Right lobe of liver (tissue), 6 donors: ENCODE data around the gene PXK. TPM values are rescaled to one million over a fixed set of nuclear protein-coding genes. Genes with fewer than 3 reads are reported as not detected.
A peak's percentile ranks its signal among the peaks of the same experiment; 100 is the strongest.

Experiments used
- ATAC-seq, 4 donors: fragments of 200-7000 bp; cut with Tn5 transposase; one replicate each; pipeline ENCODE4 v1.9.1; 2020; ENCODE audit warnings: mild to moderate bottlenecking in 4 of 4, moderate library complexity in 4 of 4
- DNase-seq, 3 donors: peaks; one replicate each; pipeline ENCODE4 v3.0.0-alpha.2; 2020
- H3K27ac ChIP-seq, 3 donors: fragments of 200-600 bp; one replicate each; pipeline ENCODE4 v1.8.0; 2022
- H3K27me3 ChIP-seq, 2 donors: fragments of 200-600 bp; one replicate each; pipeline ENCODE4 v1.8.0; 2022
- H3K36me3 ChIP-seq, 4 donors: fragments of 200-600 bp; sonication (generic) in 1 of 4; one replicate each; pipeline versions ENCODE4 v1.5.1 to v1.8.0; 2017 to 2022; ENCODE audit warnings: control low read depth in 1 of 4
- H3K4me1 ChIP-seq, 4 donors: fragments of 200-600 bp; sonication (generic) in 1 of 4; one replicate each; pipeline versions ENCODE4 v1.5.1 to v1.8.0; 2017 to 2022; ENCODE audit warnings: control low read depth in 1 of 4
- H3K4me3 ChIP-seq, 3 donors: fragments of 200-600 bp; one replicate each; pipeline ENCODE4 v1.8.0; 2022
- H3K9me3 ChIP-seq, 4 donors: fragments of 200-600 bp; sonication (generic) in 1 of 4; one replicate each; pipeline versions ENCODE4 v1.5.1 to v1.8.0; 2017 to 2022; ENCODE audit warnings: control low read depth in 1 of 4
- CTCF ChIP-seq, 4 donors: fragments of 200-600 bp in 3 of 4; fragments of 450-650 bp in 1 of 4; IDR thresholded peaks; one replicate each; pipeline versions ENCODE4 v1.5.1 to v1.8.0; 2016 to 2022; ENCODE audit warnings: antibody characterized with exemption in 4 of 4, mild to moderate bottlenecking in 2 of 4
- POLR2A ChIP-seq: fragments of 450-650 bp; IDR thresholded peaks from one replicate; pipeline ENCODE4 v1.6.1; 2017; ENCODE audit warnings: antibody characterized with exemption, mild to moderate bottlenecking
- WGBS: methylation state at CpG from one replicate; pipeline ENCODE4 v1.1.6; 2018; ENCODE audit warnings: low coverage, low lambda C conversion rate; ENCODE audit not compliant: insufficient coverage; ENCODE audit errors: missing lambda C conversion rate; 5-methylcytosine and 5-hydroxymethylcytosine counted together
- intact Hi-C, 2 donors: fragments of 100-400 bp; cut with DNase I; formaldehyde crosslinking; loops; one replicate each; pipeline versions ENCODE4 v1.11.2 to v1.14.1; 2022
- total RNA-seq, 6 experiments: library from RNA; depleted of rRNA in 2 of 6; stranded (reverse); fragments of >200 nt in 2 of 6; fragmentation: NEBNext Ultra II Directional in 3 of 6; extraction: Animal tissue kit (Norgen Biotek cat#: 25700) in 3 of 6; gene quantifications; one replicate each; pipeline versions ENCODE4 v1.1.0 to v1.2.4, GENCODE V29; 2016 to 2023
- donor health status: DM: no; HTN: yes; CAD: no.
- donor health status: DM: no; HTN: no; CAD: no.
- donor health status: DM: no; HTN: no; CAD: no.
- donor health status: DM: no; HTN: yes; CAD: no.
- donor health status: DM: no; HTN: yes; CAD: no.

PXK gene
- total RNA-seq, 6 experiments from 2014 or later = 6.6 to 19.4 (median 9.6) TPM

GRCh38 chr3:58321791-58322190 lies 10.9 kb upstream of the PXK start:
- ATAC-seq (no peak), DNase-seq (no peak)
- peaks cover 0 to 16% (median 8%) of the 10 kb centered on the region in 4 donors for H3K4me1 ChIP-seq
- peaks cover 0 to 17% (median 8%) of the 10 kb centered on the region in 4 donors for H3K36me3 ChIP-seq
- H3K9me3 ChIP-seq = no peaks in the 10 kb centered on the region
- WGBS = 87% methylated on average over 2 of the region's 7 CpGs
- no peak overlapping the region for H3K27ac ChIP-seq
- no peak for TF ChIP-seq POLR2A
- TF ChIP-seq CTCF (IDR thresholded peaks at IDR 0.05) = no peak
- H3K27me3 ChIP-seq = no peaks in the 10 kb centered on the region
- intact Hi-C loops = no loop called here
- no peak overlapping the region for H3K4me3 ChIP-seq

- Histone ChIP-seq H3K27ac (no peak overlapping the region), H3K27me3 (no peaks in the 10 kb centered on the region), H3K4me3 (no peak overlapping the region), H3K9me3 (no peaks in the 10 kb centered on the region), H3K4me1 (peaks cover 0 to 16% (median 8%) of the 10 kb centered on the region in 4 donors), H3K36me3 (peaks cover 0 to 7% (median 3%) of the 10 kb centered on the region in 4 donors)
- intact Hi-C loops = no loop called here
- peak; percentile 69 to 78 (median 76) for ATAC-seq
- 15% methylated on average over 1 of the region's 1 CpG for WGBS
- DNase-seq = no peak
- TF ChIP-seq CTCF (IDR thresholded peaks at IDR 0.05) (no peak), POLR2A (no peak)
Observed at GRCh38 chr3:58322793-58323192, 9.9 kb upstream of the PXK start.

- Histone ChIP-seq H3K4me3 (no peak overlapping the region), H3K27me3 (no peaks in the 10 kb centered on the region), H3K9me3 (no peaks in the 10 kb centered on the region), H3K36me3 (peaks cover 0 to 5% (median under 1%) of the 10 kb centered on the region in 4 donors), H3K27ac (no peak overlapping the region), H3K4me1 (peaks cover 0 to 16% (median 6%) of the 10 kb centered on the region in 4 donors)
- TF ChIP-seq POLR2A (no peak), CTCF (IDR thresholded peaks at IDR 0.05) (no peak)
- intact Hi-C loops = no loop called here
- DNase-seq (no peak), ATAC-seq (no peak)
- 80% methylated on average over 3 of the region's 3 CpGs for WGBS
Observed at GRCh38 chr3:58323529-58324390, 8.9 kb upstream of the PXK start.

GRCh38 chr3:58324391-58325390 lies 8.0 kb upstream of the PXK start:
- WGBS = 70% methylated on average over 4 of the region's 7 CpGs
- no peaks in the 10 kb centered on the region for H3K9me3 ChIP-seq
- no peaks in the 10 kb centered on the region for H3K27me3 ChIP-seq
- no peaks in the 10 kb centered on the region for H3K36me3 ChIP-seq
- peak overlapping the region in 2 of 3 donors; percentile 15 to 33 for H3K27ac ChIP-seq
- ATAC-seq (no peak), DNase-seq (no peak)
- H3K4me1 ChIP-seq = peaks cover 0 to 16% (median 6%) of the 10 kb centered on the region in 4 donors
- intact Hi-C loops = no loop called here
- no peak overlapping the region for H3K4me3 ChIP-seq
- TF ChIP-seq CTCF (IDR thresholded peaks at IDR 0.05) (no peak), POLR2A (no peak)
